Uterus (tissue), 4 donors: Measurements from ENCODE around the gene HS6ST1. TPM values are rescaled to one million over a fixed set of nuclear protein-coding genes. Genes with fewer than 3 reads are reported as not detected.

ENCODE experiments used
- DNase-seq, 2 donors: peaks; one replicate each; pipeline ENCODE4 v3.0.0-alpha.2; 2019 to 2020
- H3K27ac ChIP-seq, 2 donors: fragments of 200-600 bp; sonication (generic); 1 replicate in 1 of 2; 2 replicates in 1 of 2; pipeline ENCODE4 v1.5.1; 2016 to 2018
- H3K27me3 ChIP-seq, 2 donors: fragments of 200-600 bp; sonication (generic); one replicate each; pipeline ENCODE4 v1.5.1; 2018 to 2019; ENCODE audit warnings: control low read depth in 1 of 2
- H3K36me3 ChIP-seq, 2 donors: fragments of 200-600 bp; sonication (generic); one replicate each; pipeline ENCODE4 v1.5.1; 2019; ENCODE audit warnings: control low read depth in 1 of 2
- H3K4me1 ChIP-seq, 2 donors: fragments of 200-600 bp; sonication (generic); one replicate each; pipeline ENCODE4 v1.5.1; 2018 to 2019; ENCODE audit warnings: control low read depth in 1 of 2
- H3K4me3 ChIP-seq, 2 donors: fragments of 200-600 bp; sonication (generic); 1 replicate in 1 of 2; 2 replicates in 1 of 2; pipeline ENCODE4 v1.5.1; 2018 to 2019; ENCODE audit warnings: mild to moderate bottlenecking in 1 of 2
- H3K9me3 ChIP-seq, 2 donors: fragments of 200-600 bp; sonication (generic); one replicate each; pipeline ENCODE4 v1.5.1; 2019; ENCODE audit warnings: control low read depth in 1 of 2
- CTCF ChIP-seq, 4 experiments: fragments of 200-600 bp in 2 of 4; fragments of 450-650 bp in 2 of 4; sonication (generic) in 2 of 4; IDR thresholded peaks; one replicate each; pipeline ENCODE4 v1.5.1; 2016 to 2019; ENCODE audit warnings: antibody characterized with exemption in 4 of 4, mild to moderate bottlenecking in 2 of 4, moderate library complexity in 1 of 4
- POLR2A ChIP-seq, 2 donors: fragments of 450-650 bp; IDR thresholded peaks; one replicate each; pipeline ENCODE4 v1.6.1; 2016; ENCODE audit warnings: antibody characterized with exemption in 2 of 2, mild to moderate bottlenecking in 1 of 2, moderate library complexity in 1 of 2
- intact Hi-C: fragments of 100-400 bp; cut with DNase I; formaldehyde crosslinking; loops from one replicate; pipeline ENCODE4 v1.15.1; 2023; ENCODE audit warnings: low total_unique reads
- total RNA-seq, 4 donors: library from RNA; depleted of rRNA in 3 of 4; stranded (reverse); fragments of >200 nt in 3 of 4; gene quantifications; one replicate each; pipeline versions ENCODE4 v1.1.0 to v1.2.4, GENCODE V29; 2014 to 2023
- donor health status: DM: yes; HTN: yes; CAD: no.

Gene HS6ST1
- 100 to 1,000 TPM in 1 of 4 donors, 10 to 100 TPM in 3; 22.7 to 198 (median 37.4) TPM for total RNA-seq

GRCh38 chr2:128318776-128319464 is at the start of gene HS6ST1:
TSS of gene HS6ST1 (minus strand) at chr2:128318868. CDS start at chr2:128318563, 305 bp downstream.
- no peaks in the 10 kb centered on the region for H3K27me3 ChIP-seq
- no peaks in the 10 kb centered on the region for H3K9me3 ChIP-seq
- no peaks in the 10 kb centered on the region for H3K36me3 ChIP-seq
- H3K4me3 ChIP-seq = peak within 1 kb of the TSS; percentile 67 to 81
- H3K27ac ChIP-seq = peak within 1 kb of the TSS; percentile 81 to 83
- TF ChIP-seq POLR2A (IDR thresholded peaks at IDR 0.05) (peak; percentile 45 to 78), CTCF (IDR thresholded peaks at IDR 0.05) (peak in 2 of 4 experiments; percentile 13 to 30)
- DNase-seq = peak; percentile 81 to 89
- intact Hi-C loops = no loop called here
- peaks cover 0 to 4% of the 10 kb centered on the region in 2 donors for H3K4me1 ChIP-seq

GRCh38 chr2:128367601-128368359 is 49.1 kb upstream of the HS6ST1 start:
- Histone ChIP-seq H3K27ac (no peak overlapping the region), H3K4me3 (no peak overlapping the region), H3K36me3 (no peaks in the 10 kb centered on the region), H3K4me1 (no peaks in the 10 kb centered on the region), H3K27me3 (no peaks in the 10 kb centered on the region), H3K9me3 (no peaks in the 10 kb centered on the region)
- intact Hi-C loops = no loop called here
- DNase-seq = peak in 1 of 2 donors; percentile 11
- TF ChIP-seq POLR2A (IDR thresholded peaks at IDR 0.05) (no peak), CTCF (IDR thresholded peaks at IDR 0.05) (no peak)

GRCh38 chr2:128366713-128367511 is 48.2 kb upstream of the HS6ST1 start:
- intact Hi-C loops = no loop called here
- TF ChIP-seq POLR2A (IDR thresholded peaks at IDR 0.05) (no peak), CTCF (IDR thresholded peaks at IDR 0.05) (no peak)
- DNase-seq = peak in 1 of 2 donors; percentile 10

GRCh38 chr2:128365217-128365905 is 46.7 kb upstream of the HS6ST1 start:
- no peak overlapping the region for H3K4me3 ChIP-seq
- no peak overlapping the region for H3K27ac ChIP-seq
- H3K27me3 ChIP-seq = no peaks in the 10 kb centered on the region
- intact Hi-C loops = no loop called here
- no peaks in the 10 kb centered on the region for H3K9me3 ChIP-seq
- no peaks in the 10 kb centered on the region for H3K36me3 ChIP-seq
- H3K4me1 ChIP-seq = no peaks in the 10 kb centered on the region
- no peak for DNase-seq
- TF ChIP-seq POLR2A (IDR thresholded peaks at IDR 0.05) = no peak
- no peak for TF ChIP-seq CTCF (IDR thresholded peaks at IDR 0.05)

More at GRCh38 chr2:128366713-128367511, 48.2 kb upstream of the HS6ST1 start:
- Histone ChIP-seq H3K4me1 (no peaks in the 10 kb centered on the region), H3K27me3 (no peaks in the 10 kb centered on the region), H3K27ac (no peak overlapping the region), H3K36me3 (no peaks in the 10 kb centered on the region), H3K4me3 (no peak overlapping the region), H3K9me3 (no peaks in the 10 kb centered on the region)
